COLO668 (cell line): Measurements from ENCODE around the gene MIPEP.

Experiments used
- DNase-seq: peaks from one replicate; lab custom pipeline; 2025; ENCODE audit not compliant: unreplicated experiment; lab: John Stamatoyannopoulos, UW

Gene MIPEP

GRCh38 chr13:23811366-23812062 is 77.7 kb downstream of the MIPEP start:
- no peak for DNase-seq

- DNase-seq: no peak
Observed at GRCh38 chr13:23810685-23811240, 78.4 kb downstream of the MIPEP start.

GRCh38 chr13:23808803-23809202 is 80.4 kb downstream of the MIPEP start:
- DNase-seq: no peak

- DNase-seq: no peak
Observed at GRCh38 chr13:23806874-23807526, 82.2 kb downstream of the MIPEP start.

- DNase-seq: no peak
Observed at GRCh38 chr13:23805821-23806220, 83.4 kb downstream of the MIPEP start.

- no peak for DNase-seq
Observed at GRCh38 chr13:23805122-23805521, 84.1 kb downstream of the MIPEP start.

- DNase-seq: no peak
Observed at GRCh38 chr13:23804166-23804565, 85.0 kb downstream of the MIPEP start.

- no peak for DNase-seq
Observed at GRCh38 chr13:23801141-23801540, 88.1 kb downstream of the MIPEP start.

GRCh38 chr13:23799945-23800344 is 89.3 kb downstream of the MIPEP start:
- DNase-seq: no peak

GRCh38 chr13:23797276-23797903 is 91.8 kb downstream of the MIPEP start:
- DNase-seq: no peak

- peak; percentile 54 for DNase-seq
Observed at GRCh38 chr13:23796551-23796950, 92.6 kb downstream of the MIPEP start.

GRCh38 chr13:23794267-23795161 is 94.7 kb downstream of the MIPEP start:
- no peak for DNase-seq

- no peak for DNase-seq
Observed at GRCh38 chr13:23793711-23794110, 95.5 kb downstream of the MIPEP start.

GRCh38 chr13:23792680-23793079 is 96.5 kb downstream of the MIPEP start:
- DNase-seq: no peak

- no peak for DNase-seq
Observed at GRCh38 chr13:23790577-23791170, 98.5 kb downstream of the MIPEP start.

GRCh38 chr13:23789576-23790346 is 99.4 kb downstream of the MIPEP start:
- DNase-seq: no peak

GRCh38 chr13:23788459-23788858 is 100.7 kb downstream of the MIPEP start:
- no peak for DNase-seq

GRCh38 chr13:23787464-23787863 is 101.7 kb downstream of the MIPEP start:
- no peak for DNase-seq

- DNase-seq: no peak
Observed at GRCh38 chr13:23786607-23787006, 102.6 kb downstream of the MIPEP start.

- no peak for DNase-seq
Observed at GRCh38 chr13:23778879-23779278, 110.3 kb downstream of the MIPEP start.
